Activated T-cell treated with anti-CD3 and anti-CD28 coated beads, Interleukin-2, amount 50 U/mL, for 72 hours (primary cell): Measurements from ENCODE around the gene LRRC31. TPM values are rescaled to one million over a fixed set of nuclear protein-coding genes. Genes with fewer than 3 reads are reported as not detected.

ENCODE experiments used
- ATAC-seq, 2 donors: fragments of 150-1000 bp; cut with Tn5 transposase; replicated peaks in 1 of 2; 2 replicates each; pipeline ENCODE4 v1.10.0; 2021; ENCODE audit warnings: moderate library complexity in 2 of 2, mild to moderate bottlenecking in 1 of 2
- DNase-seq, 2 donors: peaks; one replicate each; pipeline ENCODE4 v3.0.0; 2021 to 2022; ENCODE audit warnings: mixed read lengths in 1 of 2
- H3K27ac Mint-ChIP-seq: one replicate; pipeline ENCODE4 v1.8.0; 2022; ENCODE audit warnings: mild to moderate bottlenecking, moderate library complexity, mixed read lengths
- H3K27me3 Mint-ChIP-seq: one replicate; pipeline ENCODE4 v1.8.0; 2022; ENCODE audit warnings: low read depth, mixed read lengths
- H3K36me3 Mint-ChIP-seq, 2 donors: one replicate each; pipeline ENCODE4 v1.8.0; 2022; ENCODE audit warnings: mixed read lengths in 2 of 2, mild to moderate bottlenecking in 1 of 2; ENCODE audit not compliant: insufficient read depth in 2 of 2
- H3K4me1 Mint-ChIP-seq: one replicate; pipeline ENCODE4 v1.8.0; 2022; ENCODE audit warnings: low read depth, mixed read lengths
- H3K4me3 Mint-ChIP-seq, 2 donors: one replicate each; pipeline ENCODE4 v1.8.0; 2022; ENCODE audit warnings: mild to moderate bottlenecking in 2 of 2, mixed read lengths in 2 of 2, moderate library complexity in 2 of 2
- H3K9me3 Mint-ChIP-seq, 2 donors: one replicate each; pipeline ENCODE4 v1.8.0; 2022; ENCODE audit warnings: mixed read lengths in 2 of 2
- total RNA-seq, 2 donors: library from RNA; stranded (reverse); gene quantifications; one replicate each; pipeline ENCODE4 v1.2.3, GENCODE V29; 2022

The LRRC31 gene
- total RNA-seq: not detected

DNA sequence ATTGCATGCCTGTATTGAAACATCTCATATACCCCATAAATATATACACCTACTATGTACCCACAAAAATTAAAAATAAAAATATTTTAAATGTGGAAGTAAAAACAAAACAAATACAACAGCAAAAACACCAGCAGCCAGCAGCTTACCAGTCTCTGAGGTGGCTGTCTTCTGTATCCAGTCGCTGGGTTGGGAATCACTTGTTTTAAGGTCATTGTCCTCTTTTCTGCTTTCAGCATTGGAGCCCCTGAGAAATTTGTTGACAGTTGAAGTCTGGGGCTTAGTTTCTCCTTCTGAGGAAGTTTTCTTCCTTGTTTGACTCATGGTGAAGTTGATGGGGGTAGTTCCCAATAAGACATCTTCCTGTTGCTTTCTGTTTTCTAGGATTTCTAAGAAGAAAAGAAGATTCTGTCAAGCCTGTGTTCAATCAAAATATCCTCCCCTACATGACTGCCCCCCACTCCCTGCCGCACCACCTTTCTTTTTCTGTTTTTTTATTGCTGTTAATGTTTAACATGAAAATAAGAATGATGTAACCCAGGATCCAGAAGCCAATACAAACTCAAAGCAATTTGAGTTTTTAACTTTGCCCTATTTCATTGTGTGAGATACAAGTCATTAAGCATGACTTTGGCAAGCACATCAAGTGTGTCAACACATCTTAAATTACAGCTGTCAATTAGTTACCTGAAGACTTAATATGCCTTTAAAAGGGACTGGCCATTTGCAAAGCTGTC lies at the start of gene LRRC31:
TSS of gene LRRC31 (minus strand) at position 452 of the 737 bp plus-strand sequence. CDS start at position 324, 128 bp downstream.
- Mint-ChIP-seq H3K27ac (no peak within 1 kb of the TSS), H3K36me3 (no peaks in the 10 kb centered on the region), H3K27me3 (no peaks in the 10 kb centered on the region), H3K4me1 (peaks cover 37% of the 10 kb centered on the region), H3K4me3 (no peak within 1 kb of the TSS), H3K9me3 (no peaks in the 10 kb centered on the region)
- ATAC-seq: no peak
- DNase-seq: no peak

DNA sequence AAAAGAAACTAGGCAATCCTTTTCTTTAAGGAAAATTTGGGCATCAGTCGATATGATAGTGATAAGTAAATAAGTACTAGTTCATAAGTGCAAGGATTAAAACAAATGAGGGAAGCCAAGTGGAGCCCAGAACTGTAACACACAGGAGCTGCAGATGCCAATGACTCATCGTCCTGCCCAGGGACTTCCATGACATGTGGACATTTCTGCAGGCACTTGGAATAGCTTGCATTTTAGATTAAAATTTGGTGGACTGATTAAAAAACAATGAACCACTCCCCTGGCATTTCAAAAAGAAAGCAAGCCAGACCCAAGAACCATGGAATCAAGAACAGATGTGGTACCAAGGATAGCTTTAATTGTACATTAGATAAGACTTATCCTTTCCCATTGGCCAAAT lies 44.6 kb upstream of the LRRC31 start:
- ATAC-seq: no peak
- Mint-ChIP-seq H3K4me1 (no peaks in the 10 kb centered on the region), H3K27me3 (no peaks in the 10 kb centered on the region), H3K27ac (no peak overlapping the region), H3K36me3 (no peaks in the 10 kb centered on the region), H3K4me3 (no peak overlapping the region), H3K9me3 (no peaks in the 10 kb centered on the region)
- DNase-seq: no peak

DNA sequence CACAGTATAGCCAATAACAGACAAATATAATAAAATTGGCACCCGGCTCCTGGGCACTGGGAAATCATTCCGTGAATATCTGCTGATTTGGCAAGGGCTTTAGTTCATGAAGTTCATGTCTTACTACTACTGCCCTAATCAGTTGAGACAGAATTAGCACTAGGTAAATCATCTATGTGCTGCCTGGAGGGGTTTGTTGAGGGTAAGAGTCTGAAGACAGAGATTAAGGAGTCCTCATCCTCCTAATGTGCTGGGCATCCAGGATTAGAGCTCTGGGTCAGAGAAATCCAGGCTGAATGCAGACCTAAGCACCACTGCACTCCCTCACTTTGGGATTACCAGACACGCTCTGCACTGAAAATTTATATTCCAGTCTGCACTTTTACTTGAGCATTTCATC lies 43.6 kb upstream of the LRRC31 start:
- H3K27me3 Mint-ChIP-seq: no peaks in the 10 kb centered on the region
- DNase-seq (no peak), ATAC-seq (no peak)
- no peaks in the 10 kb centered on the region for H3K36me3 Mint-ChIP-seq
- no peaks in the 10 kb centered on the region for H3K9me3 Mint-ChIP-seq
- no peak overlapping the region for H3K4me3 Mint-ChIP-seq
- H3K4me1 Mint-ChIP-seq: no peaks in the 10 kb centered on the region
- H3K27ac Mint-ChIP-seq: no peak overlapping the region

DNA sequence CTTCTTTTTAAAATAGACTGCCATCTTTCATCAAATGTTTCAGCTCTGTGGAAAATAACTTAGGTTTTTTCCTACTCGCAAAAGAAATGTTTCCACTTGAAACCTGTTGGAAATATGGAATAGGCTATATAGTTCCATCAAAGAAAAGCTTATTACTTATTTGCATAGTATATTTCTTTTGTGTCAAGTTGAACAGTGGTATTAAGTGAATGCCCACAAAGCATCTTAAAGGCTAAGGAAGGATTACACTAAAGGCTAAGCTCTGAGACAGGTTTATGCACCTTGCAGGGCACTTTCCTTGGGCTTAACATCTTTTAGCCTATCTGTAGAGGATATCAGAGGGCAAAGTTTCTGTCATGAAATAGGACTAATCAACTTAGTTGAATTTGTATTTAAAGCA lies 41.5 kb upstream of the LRRC31 start, which contains the start of gene SAMD7:
TSS of gene SAMD7 (plus strand) at position 301 of the 400 bp plus-strand sequence. CDS start 7,927 bp downstream, outside the sequence.
- no peak for DNase-seq
- Mint-ChIP-seq H3K9me3 (no peaks in the 10 kb centered on the region), H3K4me1 (no peaks in the 10 kb centered on the region), H3K27me3 (no peaks in the 10 kb centered on the region), H3K27ac (no peak within 1 kb of the TSS), H3K36me3 (no peaks in the 10 kb centered on the region), H3K4me3 (no peak within 1 kb of the TSS)
- ATAC-seq: no peak

DNA sequence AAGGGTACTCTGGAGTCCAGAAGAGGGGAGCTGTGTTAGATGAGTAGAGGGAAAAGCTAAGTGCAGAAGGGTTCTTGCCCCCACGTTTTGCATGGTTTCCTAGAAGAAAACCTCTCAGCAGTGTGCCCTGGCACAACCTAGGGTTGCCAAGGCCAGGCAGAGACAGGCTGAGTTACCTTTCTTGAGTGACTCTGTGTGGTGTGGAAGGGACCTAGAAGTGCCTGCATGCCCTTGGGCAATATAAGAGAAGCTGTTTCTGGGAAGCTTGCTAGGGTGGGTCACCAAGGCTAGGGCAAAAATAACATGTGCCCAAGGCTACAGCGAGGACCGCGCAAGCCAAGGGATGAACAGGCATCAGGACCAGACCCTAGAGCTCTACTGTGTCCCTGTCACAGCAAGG lies 38.2 kb upstream of the LRRC31 start:
- Mint-ChIP-seq H3K27me3 (peaks cover 6% of the 10 kb centered on the region), H3K9me3 (peaks cover 2% of the 10 kb centered on the region in 2 donors), H3K4me3 (no peak overlapping the region), H3K36me3 (peaks cover 0 to 2% of the 10 kb centered on the region in 2 donors), H3K27ac (no peak overlapping the region), H3K4me1 (no peaks in the 10 kb centered on the region)
- ATAC-seq (no peak), DNase-seq (no peak)

DNA sequence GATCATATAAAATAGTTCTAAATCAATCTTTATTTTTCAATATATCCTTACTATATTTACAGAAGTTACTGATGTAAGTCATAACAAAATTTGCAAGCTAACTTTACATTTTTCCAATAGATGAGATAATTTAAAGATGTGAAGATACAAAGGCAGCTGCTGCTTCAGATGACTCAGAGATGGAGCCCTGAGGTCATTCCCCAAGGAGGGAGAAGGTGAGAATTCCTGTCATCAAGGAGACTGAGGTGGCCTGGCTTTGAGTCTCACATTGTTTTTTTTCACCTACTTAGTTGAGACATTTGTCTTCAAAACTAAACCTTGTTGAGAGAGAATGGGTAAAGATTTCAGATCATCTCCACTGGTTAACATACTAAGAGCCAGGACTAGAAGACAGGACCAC lies 37.7 kb upstream of the LRRC31 start:
- H3K9me3 Mint-ChIP-seq: peaks cover 2% of the 10 kb centered on the region in 2 donors
- no peak overlapping the region for H3K27ac Mint-ChIP-seq
- no peak for ATAC-seq
- no peak for DNase-seq
- peaks cover 6% of the 10 kb centered on the region for H3K27me3 Mint-ChIP-seq
- H3K4me3 Mint-ChIP-seq: no peak overlapping the region
- H3K4me1 Mint-ChIP-seq: no peaks in the 10 kb centered on the region
- H3K36me3 Mint-ChIP-seq: peaks cover 0 to 4% of the 10 kb centered on the region in 2 donors

DNA sequence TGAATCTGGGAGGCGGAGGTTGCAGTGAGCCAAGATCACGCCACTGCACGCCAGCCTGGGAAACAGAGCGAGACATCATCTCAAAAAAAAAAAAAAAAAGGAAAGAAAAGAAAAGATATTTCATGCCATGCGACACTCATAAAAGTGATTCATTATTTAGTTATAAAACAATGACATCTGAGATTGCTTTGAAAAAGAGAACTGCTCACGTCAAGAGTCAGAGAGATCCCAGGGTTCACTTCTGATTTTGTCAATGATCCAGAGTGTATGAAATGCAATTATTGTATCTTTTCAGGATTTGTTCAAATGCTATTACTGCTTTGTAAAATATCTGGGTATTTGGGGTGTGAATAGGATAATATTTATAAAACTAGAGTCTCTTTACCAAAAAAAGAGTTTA lies 35.7 kb upstream of the LRRC31 start:
- no peak overlapping the region for H3K27ac Mint-ChIP-seq
- H3K27me3 Mint-ChIP-seq: peaks cover 6% of the 10 kb centered on the region
- DNase-seq: no peak
- peaks cover 5 to 6% of the 10 kb centered on the region in 2 donors for H3K9me3 Mint-ChIP-seq
- H3K4me3 Mint-ChIP-seq: no peak overlapping the region
- no peak for ATAC-seq
- no peaks in the 10 kb centered on the region for H3K4me1 Mint-ChIP-seq
- peaks cover 7 to 12% of the 10 kb centered on the region in 2 donors for H3K36me3 Mint-ChIP-seq

DNA sequence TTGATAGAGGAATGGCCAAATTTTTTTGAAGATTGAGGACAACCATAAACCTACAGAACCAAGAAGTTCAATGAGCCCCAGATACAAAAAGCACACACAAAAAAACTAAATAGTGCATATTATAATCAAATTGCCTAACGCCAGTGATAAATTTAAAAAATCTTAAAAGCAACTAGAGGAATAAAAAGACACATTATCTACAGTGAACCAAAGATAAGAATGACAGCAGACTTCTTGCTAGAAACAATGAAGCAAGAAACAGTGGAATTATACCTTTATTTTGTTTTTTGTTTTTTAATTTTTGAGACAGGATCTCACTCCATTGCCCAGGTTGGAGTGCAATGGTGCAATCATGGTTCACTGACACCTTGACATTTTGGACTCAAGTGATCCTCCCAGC lies 31.7 kb upstream of the LRRC31 start:
- Mint-ChIP-seq H3K27ac (no peak overlapping the region), H3K27me3 (peaks cover 6% of the 10 kb centered on the region), H3K4me1 (no peaks in the 10 kb centered on the region), H3K36me3 (peaks cover 7 to 14% of the 10 kb centered on the region in 2 donors), H3K4me3 (no peak overlapping the region), H3K9me3 (peaks cover 5 to 7% of the 10 kb centered on the region in 2 donors)
- ATAC-seq (no peak), DNase-seq (no peak)

DNA sequence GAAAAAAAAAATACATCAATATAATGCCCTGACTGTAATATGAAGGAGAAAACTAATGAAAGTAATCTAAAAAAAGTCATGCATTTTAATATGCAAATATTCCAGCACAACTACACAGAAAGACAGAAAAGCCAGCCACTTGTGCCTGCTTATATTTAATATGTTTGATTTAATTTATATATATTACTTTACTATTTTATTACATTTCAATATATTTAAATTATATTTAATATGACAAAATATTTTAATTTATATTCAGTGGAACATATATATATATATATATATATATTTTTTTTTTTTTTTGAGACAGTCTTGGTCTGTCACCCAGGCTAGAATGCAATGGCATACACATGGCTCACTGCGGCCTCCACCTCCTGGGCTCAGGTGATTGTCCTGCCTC lies 27.5 kb upstream of the LRRC31 start:
- no peaks in the 10 kb centered on the region for H3K4me1 Mint-ChIP-seq
- peaks cover 7 to 10% of the 10 kb centered on the region in 2 donors for H3K36me3 Mint-ChIP-seq
- no peak overlapping the region for H3K27ac Mint-ChIP-seq
- no peak for ATAC-seq
- peaks cover 3 to 4% of the 10 kb centered on the region in 2 donors for H3K9me3 Mint-ChIP-seq
- no peaks in the 10 kb centered on the region for H3K27me3 Mint-ChIP-seq
- no peak for DNase-seq
- H3K4me3 Mint-ChIP-seq: no peak overlapping the region

DNA sequence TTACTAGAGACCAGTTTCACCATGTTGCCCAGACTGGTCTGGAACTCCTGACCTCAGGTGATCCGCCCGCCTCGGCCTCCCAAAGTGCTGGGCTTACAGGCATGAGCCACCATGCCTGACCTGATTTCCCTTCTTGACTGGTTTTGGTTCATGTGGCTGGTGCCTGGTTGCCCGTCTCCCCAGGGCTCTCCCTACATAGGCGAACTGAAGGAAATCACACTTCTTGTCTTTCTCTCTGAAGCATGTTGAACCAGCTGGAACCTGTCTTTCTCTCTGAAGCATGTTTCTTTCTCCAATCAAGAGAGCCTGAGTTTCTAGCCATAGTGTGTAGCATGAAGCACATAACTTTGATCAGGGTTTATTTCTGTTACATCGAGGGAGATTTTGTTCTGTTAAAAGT lies 25.3 kb upstream of the LRRC31 start:
- Mint-ChIP-seq H3K36me3 (no peaks in the 10 kb centered on the region), H3K4me3 (no peak overlapping the region), H3K27me3 (no peaks in the 10 kb centered on the region), H3K4me1 (no peaks in the 10 kb centered on the region), H3K27ac (no peak overlapping the region), H3K9me3 (no peaks in the 10 kb centered on the region)
- ATAC-seq (no peak), DNase-seq (no peak)

DNA sequence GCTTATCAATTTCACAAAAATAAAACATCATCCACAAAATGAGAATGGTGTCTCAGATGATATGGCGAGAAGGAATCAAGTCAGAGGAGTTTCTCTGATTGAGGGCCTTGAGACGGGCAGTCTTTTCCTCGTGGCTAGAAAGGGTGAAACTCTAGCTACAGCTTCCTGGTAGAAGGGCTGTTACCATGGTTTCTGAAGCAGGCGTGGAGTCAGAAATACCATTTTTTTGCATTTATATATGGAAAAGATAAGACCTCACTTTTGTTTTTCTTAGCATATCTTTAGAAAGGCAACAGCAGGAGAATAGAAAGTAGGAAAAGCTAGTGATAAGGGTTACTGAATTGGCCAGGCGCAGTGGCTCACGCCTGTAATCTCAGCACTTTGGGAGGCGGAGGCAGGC lies 24.4 kb upstream of the LRRC31 start:
- no peak for ATAC-seq
- DNase-seq: no peak
- Mint-ChIP-seq H3K9me3 (no peaks in the 10 kb centered on the region), H3K4me1 (no peaks in the 10 kb centered on the region), H3K27me3 (no peaks in the 10 kb centered on the region), H3K4me3 (no peak overlapping the region), H3K36me3 (no peaks in the 10 kb centered on the region), H3K27ac (no peak overlapping the region)

DNA sequence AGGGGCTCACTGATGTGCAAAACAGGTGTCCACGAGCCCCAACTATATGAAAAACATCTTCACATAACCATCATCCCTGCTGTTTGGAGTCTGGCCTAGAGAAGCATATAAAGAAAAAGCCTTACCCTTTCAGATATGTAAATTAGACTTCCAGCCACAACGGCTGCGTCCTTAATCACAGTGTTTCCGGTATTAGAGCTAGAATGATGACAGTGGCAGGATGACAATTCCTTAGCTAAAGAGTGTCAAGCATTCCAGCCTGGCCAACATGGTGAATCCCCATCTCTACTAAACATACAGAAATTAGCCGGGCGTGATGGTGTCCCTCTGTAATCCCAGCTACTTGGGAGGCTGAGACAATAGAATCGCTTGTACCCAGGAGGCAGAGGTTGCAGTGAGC lies 22.2 kb upstream of the LRRC31 start:
- no peaks in the 10 kb centered on the region for H3K9me3 Mint-ChIP-seq
- no peaks in the 10 kb centered on the region for H3K36me3 Mint-ChIP-seq
- ATAC-seq (no peak), DNase-seq (no peak)
- H3K4me1 Mint-ChIP-seq: no peaks in the 10 kb centered on the region
- H3K27ac Mint-ChIP-seq: no peak overlapping the region
- no peak overlapping the region for H3K4me3 Mint-ChIP-seq
- H3K27me3 Mint-ChIP-seq: no peaks in the 10 kb centered on the region

DNA sequence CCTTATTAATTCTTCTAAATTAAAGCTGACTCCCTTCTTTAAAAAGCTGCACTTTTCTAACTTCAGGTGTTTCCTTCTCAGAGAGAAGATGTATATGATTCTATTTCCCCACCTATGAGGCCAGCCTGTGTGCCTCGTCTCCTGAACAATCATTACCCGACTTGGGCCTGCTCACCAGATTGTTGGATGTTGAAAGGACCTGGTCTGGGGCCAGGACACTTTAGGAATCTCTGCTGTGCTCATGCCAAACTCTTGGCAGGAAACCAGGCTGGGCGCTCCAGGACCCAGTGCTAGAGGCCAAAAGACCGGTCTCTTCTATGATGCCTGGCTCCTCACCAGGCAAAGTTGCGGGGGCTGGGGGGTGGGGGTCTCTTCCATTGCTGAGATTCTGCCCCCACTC lies 16.9 kb upstream of the LRRC31 start:
- H3K9me3 Mint-ChIP-seq: no peaks in the 10 kb centered on the region
- H3K36me3 Mint-ChIP-seq: no peaks in the 10 kb centered on the region
- no peak overlapping the region for H3K4me3 Mint-ChIP-seq
- ATAC-seq (no peak), DNase-seq (no peak)
- no peaks in the 10 kb centered on the region for H3K27me3 Mint-ChIP-seq
- H3K27ac Mint-ChIP-seq: no peak overlapping the region
- no peaks in the 10 kb centered on the region for H3K4me1 Mint-ChIP-seq
